Endothelial cell of umbilical vein (primary cell): ENCODE measurements around the gene FOXD3. TPM values are rescaled to one million over a fixed set of nuclear protein-coding genes. Genes with fewer than 3 reads are reported as not detected.

ENCODE experiments used
- BruUV-seq: library from RNA; stranded (reverse); fragments of 400-500 nt; replicated peaks from 2 replicates; lab custom pipeline; 2021; lab: Mats Ljungman, UMichigan
- CTCF ChIA-PET: fragments of 300-600, 350-600 bp; sonication (Branson Sonifier 250); formaldehyde crosslinking; loops from one replicate; lab custom pipeline; 2021; ENCODE audit warnings: antibody characterized with exemption, inconsistent platforms; lab: Charles Lee
- POLR2A ChIA-PET: fragments of 300-600, 350-600 bp; sonication (Branson Sonifier 250); formaldehyde crosslinking; loops from one replicate; lab custom pipeline; 2021; ENCODE audit warnings: antibody characterized with exemption, inconsistent platforms; lab: Charles Lee
- DNase-seq: peaks from one replicate; pipeline ENCODE4 v3.0.0-alpha.2; 2011; ENCODE audit warnings: low read depth, low spot score
- FAIRE-seq: peaks from 2 replicates; lab custom pipeline; 2011; peaks lifted over from hg19 to GRCh38; lab: Jason Lieb, UNC
- H2AFZ ChIP-seq: 2 replicates; pipeline ENCODE4 v1.6.0; 2012; ENCODE audit warnings: low read depth, low read length, control low read depth, inconsistent platforms
- H3K27ac ChIP-seq: 2 replicates; pipeline ENCODE4 v1.5.1; 2011; ENCODE audit warnings: low read depth, mild to moderate bottlenecking, control low read depth, low read length, moderate library complexity; ENCODE audit not compliant: insufficient read depth
- H3K27me3 ChIP-seq, 2 experiments: 2 replicates each; pipeline versions ENCODE4 v1.6.0 to v1.6.1; 2011; ENCODE audit warnings: low read length in 2 of 2, mixed read lengths in 1 of 2; ENCODE audit not compliant: control insufficient read depth in 2 of 2, insufficient read depth in 2 of 2
- H3K36me3 ChIP-seq, 2 experiments: 2 replicates in 1 of 2; 3 replicates in 1 of 2; pipeline ENCODE4 v1.5.1; 2011; ENCODE audit warnings: low read length in 2 of 2, mild to moderate bottlenecking in 1 of 2, moderate library complexity in 1 of 2; ENCODE audit not compliant: control insufficient read depth in 2 of 2, insufficient read depth in 2 of 2; ENCODE audit errors: extremely low read depth in 1 of 2
- H3K4me1 ChIP-seq: 3 replicates; pipeline ENCODE4 v1.5.1; 2011; ENCODE audit warnings: mild to moderate bottlenecking, low read length; ENCODE audit not compliant: control insufficient read depth, insufficient read depth; ENCODE audit errors: extremely low read depth
- H3K4me2 ChIP-seq: 2 replicates; pipeline ENCODE4 v1.6.1; 2011; ENCODE audit warnings: low read length, control low read depth, mixed read lengths; ENCODE audit not compliant: insufficient read depth
- H3K4me3 ChIP-seq, 3 experiments: fragments of 200-600 bp in 1 of 3; sonication (generic), shearing (Covaris generic) in 1 of 3; replicated peaks in 1 of 3; 2 replicates each; pipeline ENCODE4 v1.5.1; 2011 to 2016; ENCODE audit warnings: control low read depth in 3 of 3, low read length in 3 of 3, mild to moderate bottlenecking in 2 of 3, inconsistent platforms in 1 of 3, low read depth in 1 of 3, moderate library complexity in 1 of 3; ENCODE audit not compliant: insufficient read depth in 1 of 3
- H3K79me2 ChIP-seq: 2 replicates; pipeline ENCODE4 v1.6.0; 2012; ENCODE audit warnings: low read length, inconsistent platforms; ENCODE audit not compliant: control insufficient read depth, insufficient read depth
- H3K9ac ChIP-seq: replicated peaks from 2 replicates; pipeline ENCODE3; 2011; ENCODE audit warnings: low read length, control low read depth; ENCODE audit not compliant: insufficient read depth; ENCODE audit errors: extremely low read depth
- H3K9me1 ChIP-seq: replicated peaks from 3 replicates; pipeline ENCODE4 v1.6.0; 2011; ENCODE audit warnings: mild to moderate bottlenecking, low read length; ENCODE audit not compliant: control insufficient read depth, insufficient read depth; ENCODE audit errors: extremely low read depth
- H3K9me3 ChIP-seq: replicated peaks from 2 replicates; pipeline ENCODE4 v1.5.1; 2012; ENCODE audit warnings: low read length, inconsistent platforms; ENCODE audit not compliant: control insufficient read depth, insufficient read depth
- H4K20me1 ChIP-seq: replicated peaks from 2 replicates; pipeline ENCODE3; 2011; ENCODE audit warnings: mild to moderate bottlenecking, low read length; ENCODE audit not compliant: control insufficient read depth, insufficient read depth; ENCODE audit errors: extremely low read depth
- CTCF ChIP-seq, 2 donors: IDR thresholded peaks; 1 replicate in 1 of 2; 2 replicates in 1 of 2; pipeline ENCODE4 v1.5.1; 2011; ENCODE audit warnings: low read length in 2 of 2, mild to moderate bottlenecking in 2 of 2, moderate library complexity in 2 of 2, control low read depth in 1 of 2, inconsistent platforms in 1 of 2, low read depth in 1 of 2; ENCODE audit not compliant: insufficient read depth in 1 of 2; ENCODE audit errors: extremely low read depth in 1 of 2
- EZH2 ChIP-seq: IDR thresholded peaks from 2 replicates; pipeline ENCODE4 v1.6.1; 2012; ENCODE audit warnings: borderline replicate concordance, low read depth, mild to moderate bottlenecking, moderate library complexity, low read length, inconsistent platforms; ENCODE audit not compliant: severe bottlenecking
- FOS ChIP-seq: IDR thresholded peaks from 2 replicates; pipeline ENCODE4 v1.6.1; 2011; ENCODE audit warnings: mild to moderate bottlenecking, low read length, moderate library complexity, borderline replicate concordance; ENCODE audit not compliant: insufficient read depth
- GATA2 ChIP-seq: IDR thresholded peaks from 2 replicates; pipeline ENCODE4 v1.7.0; 2011; ENCODE audit warnings: low read depth, mild to moderate bottlenecking, moderate library complexity, mixed read lengths, low read length; ENCODE audit not compliant: insufficient read length, insufficient read depth
- JUN ChIP-seq: IDR thresholded peaks from 2 replicates; pipeline ENCODE4 v1.6.1; 2011; ENCODE audit warnings: borderline replicate concordance, low read depth; ENCODE audit not compliant: insufficient read length, insufficient read depth
- MAX ChIP-seq: IDR thresholded peaks from 2 replicates; pipeline ENCODE4 v1.6.1; 2011; ENCODE audit not compliant: insufficient read depth, insufficient read length
- MYC ChIP-seq: IDR thresholded peaks from one replicate; pipeline ENCODE4 v1.6.1; 2011; ENCODE audit warnings: mild to moderate bottlenecking, low read depth, low read length
- POLR2A ChIP-seq: IDR thresholded peaks from 2 replicates; pipeline ENCODE4 v1.6.1; 2012; ENCODE audit warnings: low read depth, mild to moderate bottlenecking, control low read depth, low read length
- POLR2AphosphoS5 ChIP-seq: IDR thresholded peaks from 2 replicates; pipeline ENCODE4 v1.6.1; 2012; ENCODE audit warnings: low read depth, mild to moderate bottlenecking, control low read depth, low read length, moderate library complexity; ENCODE audit not compliant: insufficient read depth
- dilution Hi-C: fragments of 300-500 bp; cut with MboI; formaldehyde crosslinking; loops from one replicate; pipeline ENCODE4 v1.15.0; 2019; ENCODE audit warnings: low sequenced_read_pairs; ENCODE audit not compliant: extremely low pct_ligation_motif_present
- intact Hi-C: fragments of 100-400 bp; cut with micrococcal nuclease; formaldehyde crosslinking; loops from one replicate; pipeline ENCODE4 v1.10.0; 2022
- polyA plus RNA-seq, 4 experiments: library from polyadenylated mRNA; depleted of rRNA in 3 of 4; stranded (reverse) in 3 of 4; unstranded in 1 of 4; fragments of >200 nt; gene quantifications; 2 replicates each; pipeline versions ENCODE4 v1.2.1 to v1.2.3, GENCODE V29; 2011 to 2012; ENCODE audit warnings: missing spikeins in 1 of 4
- total RNA-seq: library from RNA; stranded (reverse); gene quantifications from 2 replicates; pipeline ENCODE4 v1.2.3, GENCODE V29; 2021

Gene FOXD3
- total and polyA plus RNA-seq, 2 donors (not counting 3 experiments of a cell fraction or from before 2014, with no cell fraction given), result not detected

- Histone ChIP-seq H3K79me2 (no peaks in the 10 kb centered on the region), H4K20me1 (no peaks in the 10 kb centered on the region), H3K9ac (no peak overlapping the region), H3K9me3 (no peaks in the 10 kb centered on the region), H3K36me3 (no peaks in the 10 kb centered on the region), H3K27me3 (peaks cover 2 to 6% of the 10 kb centered on the region in 2 experiments), H3K4me3 (no peak overlapping the region), H3K9me1 (no peaks in the 10 kb centered on the region), H2AFZ (no peak overlapping the region), H3K27ac (no peak overlapping the region), H3K4me1 (no peaks in the 10 kb centered on the region), H3K4me2 (no peak overlapping the region)
- no TSS peak for BruUV-seq
- dilution Hi-C loops (no loop called here), intact Hi-C loops (no loop called here)
- TF ChIP-seq POLR2A, result no peak
- TF ChIP-seq CTCF (IDR thresholded peaks at IDR 0.05; ENCODE audit: extremely low read depth in 1 of 2, insufficient read depth in 1 of 2, low read depth in 1 of 2, low read length in 2 of 2), result no peak
- TF ChIP-seq EZH2, result no peak
- TF ChIP-seq MAX, result no peak
- no peak for TF ChIP-seq MYC
- no peak for TF ChIP-seq FOS
- no peak for TF ChIP-seq GATA2
- TF ChIP-seq JUN, result no peak
- TF ChIP-seq POLR2AphosphoS5, result no peak
- DNase-seq, result no peak
- CTCF ChIA-PET, result no interaction called here
- POLR2A ChIA-PET, result no interaction called here
- no peak for FAIRE-seq
These were observed 44.9 kb upstream of the FOXD3 start for GRCh38 chr1:63277195-63278192.
